ENCODE measurements around the gene ZNF771. TPM values are rescaled to one million over a fixed set of nuclear protein-coding genes. Genes with fewer than 3 reads are reported as not detected.
"Not testable (repeated sequence)": the region's sequence is repeated elsewhere in the genome, so short reads cannot be mapped to it uniquely, and the experiment has no call there.

The ZNF771 gene
- total RNA-seq, 1 experiment from 2014 or later, result 11.0 TPM

GRCh38 chr16:30396627-30397026 lies 10.8 kb upstream of the ZNF771 start:
- peak overlapping the region; percentile 97 for H3K27ac ChIP-seq (ENCODE audit: low read depth, low read length)
- intact Hi-C loops (cut with micrococcal nuclease), result not testable (repeated sequence)

GRCh38 chr16:30397056-30397455 lies 10.3 kb upstream of the ZNF771 start:
- no peak for DNase-seq (ENCODE audit: low read depth, low spot score)
- no peak for TF ChIP-seq SIN3A (IDR thresholded peaks at IDR 0.05; ENCODE audit: low read depth)
- H3K4me3 ChIP-seq (replicated peaks in 1 of 2; ENCODE audit: low read depth in 1 of 2, low read length in 2 of 2), result peak overlapping the region in 1 of 2 experiments; percentile 96; a peak in 2 of 4 replicates
- peak overlapping the region; percentile 88 for H3K4me2 ChIP-seq (ENCODE audit: low read length)
- peaks cover 25% of the 10 kb centered on the region for H3K79me2 ChIP-seq (ENCODE audit: insufficient read depth, low read length)
- intact Hi-C loops (cut with micrococcal nuclease), result no loop called here
- POLR2A ChIA-PET, result interaction anchor here (1.1 kb wide), 1 partner anchor 10 kb away, joined by 3 read pairs; the partner anchor contains the start of gene ZNF771
- CTCF ChIA-PET, result interaction anchor here (2.5 kb wide), 1 partner anchor 12 kb away, joined by 19 read pairs; no protein-coding TSS in a partner anchor
- H3K4me1 ChIP-seq (ENCODE audit: control insufficient read depth in 1 of 2, insufficient read depth in 2 of 2, low read length in 2 of 2), result peaks cover 37 to 63% of the 10 kb centered on the region in 2 experiments
- H2AFZ ChIP-seq (ENCODE audit: low read depth, low read length, poor library complexity, severe bottlenecking), result no peak overlapping the region
- ATAC-seq, result no peak
- RAD21 ChIA-PET (ENCODE audit: low non-redundant PET in 1 of 2, low total read pairs in 2 of 2, uncharacterized antibody in 2 of 2, unreplicated experiment in 2 of 2), result interaction anchor here in 1 of 2 experiments (0.6 kb wide), 1 partner anchor 21 kb away, joined by 3 read pairs; no protein-coding TSS in a partner anchor
- H3K9me3 ChIP-seq (ENCODE audit: control insufficient read depth in 1 of 2, insufficient read depth in 1 of 2, low read depth in 1 of 2, low read length in 2 of 2), result no peaks in the 10 kb centered on the region
- no peak overlapping the region for H3K27ac ChIP-seq (ENCODE audit: low read depth, low read length)
- peak overlapping the region; percentile 87; the same call in 1 of the 2 replicates for H3K9ac ChIP-seq (ENCODE audit: low read length)
- BruUV-seq (replicated peaks), result no TSS peak
- no peaks in the 10 kb centered on the region for H3K9me2 ChIP-seq (ENCODE audit: insufficient read depth)
- peaks cover 2 to 18% of the 10 kb centered on the region in 2 experiments; a peak in 3 of 4 replicates for H3K36me3 ChIP-seq (ENCODE audit: control insufficient read depth in 1 of 2, insufficient read depth in 2 of 2, low read length in 2 of 2)
- H3K27me3 ChIP-seq (ENCODE audit: insufficient read depth, low read length), result no peaks in the 10 kb centered on the region
- H4K20me1 ChIP-seq (ENCODE audit: insufficient read depth), result no peaks in the 10 kb centered on the region

More at GRCh38 chr16:30396627-30397026, 10.8 kb upstream of the ZNF771 start:
- Histone ChIP-seq H3K4me1 (ENCODE audit: control insufficient read depth in 1 of 2, insufficient read depth in 2 of 2, low read length in 2 of 2) (peaks cover 36 to 62% of the 10 kb centered on the region in 2 experiments), H3K9ac (ENCODE audit: low read length) (peak overlapping the region; percentile 87), H3K4me2 (ENCODE audit: low read length) (peak overlapping the region; percentile 88), H3K36me3 (ENCODE audit: control insufficient read depth in 1 of 2, insufficient read depth in 2 of 2, low read length in 2 of 2) (peaks cover 2 to 18% of the 10 kb centered on the region in 2 experiments; a peak in 3 of 4 replicates), H3K79me2 (ENCODE audit: insufficient read depth, low read length) (peaks cover 25% of the 10 kb centered on the region), H3K4me3 (replicated peaks in 1 of 2; ENCODE audit: low read depth in 1 of 2, low read length in 2 of 2) (peak overlapping the region; percentile 95 to 96)
- not testable (repeated sequence) for H3K9me2 ChIP-seq (ENCODE audit: insufficient read depth); H3K9me3 ChIP-seq (ENCODE audit: control insufficient read depth in 1 of 2, insufficient read depth in 1 of 2, low read depth in 1 of 2, low read length in 2 of 2); H4K20me1 ChIP-seq (ENCODE audit: insufficient read depth); ATAC-seq; DNase-seq (ENCODE audit: low read depth, low spot score); H3K27me3 ChIP-seq (ENCODE audit: insufficient read depth, low read length); H2AFZ ChIP-seq (ENCODE audit: low read depth, low read length, poor library complexity, severe bottlenecking); BruUV-seq (replicated peaks)
- POLR2A ChIA-PET, result interaction anchor here (1.5 to 2.1 kb wide), 2 partner anchors 8 to 10 kb away, joined by 3 to 10 read pairs; partner anchors contain the start of gene ZNF771
- CTCF ChIA-PET, result interaction anchor here (2.5 kb wide), 1 partner anchor 13 kb away, joined by 19 read pairs; no protein-coding TSS in a partner anchor
- RAD21 ChIA-PET (ENCODE audit: low non-redundant PET in 1 of 2, low total read pairs in 2 of 2, uncharacterized antibody in 2 of 2, unreplicated experiment in 2 of 2), result interaction anchor here in 1 of 2 experiments (0.6 to 1.9 kb wide), 2 partner anchors 22 to 42 kb away, joined by 3 to 4 read pairs; partner anchors contain the start of gene CD2BP2
